Chondrocyte (in vitro differentiated cells): Measurements from ENCODE around the gene KRT9. TPM values are rescaled to one million over a fixed set of nuclear protein-coding genes. Genes with fewer than 3 reads are reported as not detected.

Experiments
- DNase-seq: peaks from one replicate; pipeline ENCODE4 v3.0.0; 2021; ENCODE audit warnings: mixed read lengths, low spot score
- H3K27ac Mint-ChIP-seq: one replicate; pipeline ENCODE4 v1.8.0; 2021; ENCODE audit warnings: mild to moderate bottlenecking, moderate library complexity, mixed read lengths; ENCODE audit not compliant: unreplicated experiment
- H3K27me3 Mint-ChIP-seq: 2 replicates; pipeline ENCODE4 v1.8.0; 2021; ENCODE audit warnings: low read depth, mixed read lengths
- H3K36me3 Mint-ChIP-seq: 2 replicates; pipeline ENCODE4 v1.8.0; 2021; ENCODE audit warnings: low read depth, mixed read lengths
- H3K4me1 Mint-ChIP-seq: 2 replicates; pipeline ENCODE4 v1.8.0; 2021; ENCODE audit warnings: low read depth, mild to moderate bottlenecking, mixed read lengths
- H3K4me3 Mint-ChIP-seq: one replicate; pipeline ENCODE4 v1.8.0; 2021; ENCODE audit warnings: mild to moderate bottlenecking, moderate library complexity, mixed read lengths; ENCODE audit not compliant: unreplicated experiment
- H3K9me3 Mint-ChIP-seq: 2 replicates; pipeline ENCODE4 v1.8.0; 2021; ENCODE audit warnings: low read depth, mixed read lengths
- total RNA-seq: library from RNA; stranded (reverse); gene quantifications from 3 replicates; pipeline ENCODE4 v1.2.1, GENCODE V29; 2021
- TF ChIP-seq, protein P1 (sequence below): fragments of 200-600 bp; sonication (generic); IDR thresholded peaks from 2 replicates; pipeline ENCODE4 v1.5.0; 2021; ENCODE audit warnings: antibody characterized with exemption, mild to moderate bottlenecking, moderate library complexity

KRT9 gene
- total RNA-seq, 1 donor from 2014 or later: not detected

GRCh38 chr17:41547921-41548843 lies 23.7 kb downstream of the KRT9 start:
- DNase-seq: no peak
- H3K36me3 Mint-ChIP-seq: peaks cover 9% of the 10 kb centered on the region
- no peak overlapping the region for H3K4me3 Mint-ChIP-seq
- H3K27me3 Mint-ChIP-seq: no peaks in the 10 kb centered on the region
- H3K9me3 Mint-ChIP-seq: peaks cover 8% of the 10 kb centered on the region
- peaks cover 42% of the 10 kb centered on the region for H3K4me1 Mint-ChIP-seq
- peak overlapping the region; percentile 79 for H3K27ac Mint-ChIP-seq
- TF ChIP-seq, protein P1, sequence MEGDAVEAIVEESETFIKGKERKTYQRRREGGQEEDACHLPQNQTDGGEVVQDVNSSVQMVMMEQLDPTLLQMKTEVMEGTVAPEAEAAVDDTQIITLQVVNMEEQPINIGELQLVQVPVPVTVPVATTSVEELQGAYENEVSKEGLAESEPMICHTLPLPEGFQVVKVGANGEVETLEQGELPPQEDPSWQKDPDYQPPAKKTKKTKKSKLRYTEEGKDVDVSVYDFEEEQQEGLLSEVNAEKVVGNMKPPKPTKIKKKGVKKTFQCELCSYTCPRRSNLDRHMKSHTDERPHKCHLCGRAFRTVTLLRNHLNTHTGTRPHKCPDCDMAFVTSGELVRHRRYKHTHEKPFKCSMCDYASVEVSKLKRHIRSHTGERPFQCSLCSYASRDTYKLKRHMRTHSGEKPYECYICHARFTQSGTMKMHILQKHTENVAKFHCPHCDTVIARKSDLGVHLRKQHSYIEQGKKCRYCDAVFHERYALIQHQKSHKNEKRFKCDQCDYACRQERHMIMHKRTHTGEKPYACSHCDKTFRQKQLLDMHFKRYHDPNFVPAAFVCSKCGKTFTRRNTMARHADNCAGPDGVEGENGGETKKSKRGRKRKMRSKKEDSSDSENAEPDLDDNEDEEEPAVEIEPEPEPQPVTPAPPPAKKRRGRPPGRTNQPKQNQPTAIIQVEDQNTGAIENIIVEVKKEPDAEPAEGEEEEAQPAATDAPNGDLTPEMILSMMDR: no peak

GRCh38 chr17:41547378-41547841 lies 24.4 kb downstream of the KRT9 start:
- Mint-ChIP-seq H3K27ac (peak overlapping the region; percentile 79), H3K36me3 (peaks cover 9% of the 10 kb centered on the region), H3K4me3 (no peak overlapping the region), H3K4me1 (peaks cover 42% of the 10 kb centered on the region), H3K27me3 (no peaks in the 10 kb centered on the region), H3K9me3 (peaks cover 8% of the 10 kb centered on the region)
- DNase-seq: no peak
- TF ChIP-seq, protein P1: no peak

DNA sequence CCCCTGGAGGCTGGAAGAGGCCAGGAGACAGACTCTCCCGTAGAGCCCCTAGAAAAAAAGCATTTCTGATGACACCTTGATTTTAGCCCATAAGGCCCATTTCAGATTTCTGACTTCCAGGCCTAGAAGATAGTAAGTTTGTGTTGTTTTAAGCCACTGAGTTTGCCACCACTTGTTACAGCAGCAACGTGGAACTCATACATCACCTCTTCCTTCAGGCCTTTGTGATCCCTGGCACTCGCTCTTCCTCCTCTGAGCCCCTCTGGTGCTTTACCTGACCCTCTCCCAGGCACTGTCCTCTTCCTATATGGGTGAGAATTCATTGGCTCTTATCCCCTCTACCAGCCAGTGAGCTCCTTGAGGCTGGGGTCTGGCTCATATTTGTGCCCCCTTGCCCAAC lies 25.0 kb downstream of the KRT9 start:
- Mint-ChIP-seq H3K4me3 (no peak overlapping the region), H3K36me3 (peaks cover 9% of the 10 kb centered on the region), H3K27ac (no peak overlapping the region), H3K27me3 (no peaks in the 10 kb centered on the region), H3K4me1 (peaks cover 42% of the 10 kb centered on the region), H3K9me3 (peaks cover 8% of the 10 kb centered on the region)
- TF ChIP-seq, protein P1: no peak
- no peak for DNase-seq

DNA sequence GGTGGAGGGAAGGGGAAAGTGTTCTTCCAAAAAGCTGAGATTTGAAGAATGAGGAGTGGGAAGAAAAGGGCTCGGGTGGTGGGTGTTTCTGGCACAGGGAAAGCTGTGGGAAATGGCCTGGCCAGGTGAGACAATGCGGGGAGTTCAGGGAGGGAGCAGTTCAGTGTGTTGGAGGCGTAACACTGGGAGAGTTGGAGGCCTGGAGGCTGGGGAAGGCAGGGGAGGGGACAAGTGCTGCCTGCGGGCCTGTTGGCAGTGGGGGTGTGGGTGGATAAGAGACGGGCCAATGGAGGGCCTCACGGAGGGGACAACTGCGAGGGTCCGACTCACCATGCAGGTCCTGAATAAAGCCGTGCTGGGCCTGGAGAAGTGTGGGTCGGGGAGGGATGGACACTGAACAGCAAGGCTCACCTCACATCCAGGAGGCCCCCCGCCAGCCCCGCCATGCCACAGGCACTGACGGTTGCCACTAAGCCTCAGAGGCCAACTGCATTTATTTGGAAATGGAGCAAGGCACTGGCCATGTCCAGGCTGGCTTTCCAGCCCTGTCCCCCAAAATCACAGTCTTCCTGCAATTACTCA lies 25.9 kb downstream of the KRT9 start:
- Mint-ChIP-seq H3K4me1 (peaks cover 36% of the 10 kb centered on the region), H3K36me3 (peaks cover 9% of the 10 kb centered on the region), H3K4me3 (no peak overlapping the region), H3K27me3 (no peaks in the 10 kb centered on the region), H3K9me3 (peaks cover 8% of the 10 kb centered on the region), H3K27ac (no peak overlapping the region)
- DNase-seq: no peak
- TF ChIP-seq, protein P1: no peak

- TF ChIP-seq, protein P1: no peak
- Mint-ChIP-seq H3K36me3 (peaks cover 9% of the 10 kb centered on the region), H3K4me1 (peaks cover 36% of the 10 kb centered on the region), H3K4me3 (no peak overlapping the region), H3K27ac (peak overlapping the region; percentile 62), H3K9me3 (peaks cover 8% of the 10 kb centered on the region), H3K27me3 (no peaks in the 10 kb centered on the region)
- DNase-seq: no peak
These were observed 26.9 kb downstream of the KRT9 start for GRCh38 chr17:41544935-41545334.
